Measurements from ENCODE around the gene BAG5.

GRCh38 chr14:103518422-103519042 is 43.9 kb downstream of the BAG5 start:
- TF ChIP-seq CTCF (IDR thresholded peaks at IDR 0.05): peak in 6 of 7 experiments; percentile 11 to 97 (median 94)
- TF ChIP-seq POLR2AphosphoS5 (IDR thresholded peaks at IDR 0.05): peak in 1 of 3 donors; percentile 47
- no peak for TF ChIP-seq EP300 (IDR thresholded peaks at IDR 0.05)
- TF ChIP-seq POLR2A (IDR thresholded peaks at IDR 0.05): no peak

Measured in stomach (tissue), 4 donors.